Endothelial cell of umbilical vein (primary cell): ENCODE data around the gene CNOT10.

Experiments used
- EZH2 ChIP-seq: IDR thresholded peaks from 2 replicates; pipeline ENCODE4 v1.6.1; 2012; ENCODE audit warnings: borderline replicate concordance, low read depth, mild to moderate bottlenecking, moderate library complexity, low read length, inconsistent platforms; ENCODE audit not compliant: severe bottlenecking
- GATA2 ChIP-seq: IDR thresholded peaks from 2 replicates; pipeline ENCODE4 v1.7.0; 2011; ENCODE audit warnings: low read depth, mild to moderate bottlenecking, moderate library complexity, mixed read lengths, low read length; ENCODE audit not compliant: insufficient read length, insufficient read depth
- JUN ChIP-seq: IDR thresholded peaks from 2 replicates; pipeline ENCODE4 v1.6.1; 2011; ENCODE audit warnings: borderline replicate concordance, low read depth; ENCODE audit not compliant: insufficient read length, insufficient read depth
- POLR2A ChIP-seq: IDR thresholded peaks from 2 replicates; pipeline ENCODE4 v1.6.1; 2012; ENCODE audit warnings: low read depth, mild to moderate bottlenecking, control low read depth, low read length
- POLR2AphosphoS5 ChIP-seq: IDR thresholded peaks from 2 replicates; pipeline ENCODE4 v1.6.1; 2012; ENCODE audit warnings: low read depth, mild to moderate bottlenecking, control low read depth, low read length, moderate library complexity; ENCODE audit not compliant: insufficient read depth
- TF ChIP-seq, protein P1 (sequence below), 2 donors: IDR thresholded peaks; 1 replicate in 1 of 2; 2 replicates in 1 of 2; pipeline ENCODE4 v1.5.1; 2011; ENCODE audit warnings: low read length in 2 of 2, mild to moderate bottlenecking in 2 of 2, moderate library complexity in 2 of 2, control low read depth in 1 of 2, inconsistent platforms in 1 of 2, low read depth in 1 of 2; ENCODE audit not compliant: insufficient read depth in 1 of 2; ENCODE audit errors: extremely low read depth in 1 of 2

DNA sequence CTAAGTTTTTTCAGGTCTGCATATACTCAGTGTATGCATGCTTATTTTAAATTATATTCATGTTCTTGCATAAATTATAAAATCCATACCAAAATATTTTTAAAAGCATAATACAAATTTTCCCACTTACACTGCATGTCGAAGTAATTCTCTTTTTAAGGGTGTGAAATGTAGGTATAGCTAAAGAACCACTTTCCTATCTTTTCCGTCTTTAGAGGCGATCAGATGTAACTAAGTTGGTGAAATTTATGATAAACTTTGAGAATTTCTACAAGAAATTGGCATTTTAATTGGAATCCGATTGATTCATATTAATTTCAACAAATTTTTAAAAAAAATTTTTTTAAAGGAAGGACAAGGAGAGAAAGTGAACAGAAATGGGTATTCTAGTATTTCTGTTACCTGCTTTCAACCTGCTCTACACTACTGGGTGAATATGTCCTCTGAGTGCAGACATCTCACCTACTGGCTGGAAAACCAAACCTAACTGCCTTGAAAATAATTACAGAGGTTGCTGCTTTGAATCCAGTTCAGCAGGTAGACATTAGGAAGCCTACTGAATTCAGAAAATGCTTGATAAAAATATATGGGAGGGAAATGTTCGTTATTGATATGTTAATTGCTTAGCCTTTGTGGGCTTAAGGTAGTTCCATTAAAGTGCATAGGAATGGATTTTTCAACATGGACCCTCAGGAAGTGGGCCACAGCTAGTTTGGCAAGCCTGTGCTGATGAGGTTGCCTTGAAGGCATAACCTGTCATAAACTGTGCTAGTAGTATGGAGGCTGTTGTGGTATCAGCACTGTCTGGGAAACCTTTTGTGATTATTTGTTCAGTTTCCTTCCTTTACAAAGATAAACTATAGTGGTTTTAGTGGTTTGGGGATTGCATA lies 137.9 kb downstream of the CNOT10 start:
- no peak for TF ChIP-seq EZH2
- TF ChIP-seq, protein P1, sequence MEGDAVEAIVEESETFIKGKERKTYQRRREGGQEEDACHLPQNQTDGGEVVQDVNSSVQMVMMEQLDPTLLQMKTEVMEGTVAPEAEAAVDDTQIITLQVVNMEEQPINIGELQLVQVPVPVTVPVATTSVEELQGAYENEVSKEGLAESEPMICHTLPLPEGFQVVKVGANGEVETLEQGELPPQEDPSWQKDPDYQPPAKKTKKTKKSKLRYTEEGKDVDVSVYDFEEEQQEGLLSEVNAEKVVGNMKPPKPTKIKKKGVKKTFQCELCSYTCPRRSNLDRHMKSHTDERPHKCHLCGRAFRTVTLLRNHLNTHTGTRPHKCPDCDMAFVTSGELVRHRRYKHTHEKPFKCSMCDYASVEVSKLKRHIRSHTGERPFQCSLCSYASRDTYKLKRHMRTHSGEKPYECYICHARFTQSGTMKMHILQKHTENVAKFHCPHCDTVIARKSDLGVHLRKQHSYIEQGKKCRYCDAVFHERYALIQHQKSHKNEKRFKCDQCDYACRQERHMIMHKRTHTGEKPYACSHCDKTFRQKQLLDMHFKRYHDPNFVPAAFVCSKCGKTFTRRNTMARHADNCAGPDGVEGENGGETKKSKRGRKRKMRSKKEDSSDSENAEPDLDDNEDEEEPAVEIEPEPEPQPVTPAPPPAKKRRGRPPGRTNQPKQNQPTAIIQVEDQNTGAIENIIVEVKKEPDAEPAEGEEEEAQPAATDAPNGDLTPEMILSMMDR (IDR thresholded peaks at IDR 0.05; ENCODE audit: extremely low read depth in 1 of 2, insufficient read depth in 1 of 2, low read depth in 1 of 2, low read length in 2 of 2), result no peak
- no peak for TF ChIP-seq JUN
- no peak for TF ChIP-seq GATA2
- TF ChIP-seq POLR2AphosphoS5, result no peak
- no peak for TF ChIP-seq POLR2A
